ENCODE results near the gene PACSIN1. TPM values are rescaled to one million over a fixed set of nuclear protein-coding genes. Genes with fewer than 3 reads are reported as not detected.

Gene PACSIN1
- total RNA-seq, 3 donors from 2014 or later (not counting 1 experiment from before 2014, with no cell fraction given), result 2.2 to 6.6 (median 3.9) TPM

DNA sequence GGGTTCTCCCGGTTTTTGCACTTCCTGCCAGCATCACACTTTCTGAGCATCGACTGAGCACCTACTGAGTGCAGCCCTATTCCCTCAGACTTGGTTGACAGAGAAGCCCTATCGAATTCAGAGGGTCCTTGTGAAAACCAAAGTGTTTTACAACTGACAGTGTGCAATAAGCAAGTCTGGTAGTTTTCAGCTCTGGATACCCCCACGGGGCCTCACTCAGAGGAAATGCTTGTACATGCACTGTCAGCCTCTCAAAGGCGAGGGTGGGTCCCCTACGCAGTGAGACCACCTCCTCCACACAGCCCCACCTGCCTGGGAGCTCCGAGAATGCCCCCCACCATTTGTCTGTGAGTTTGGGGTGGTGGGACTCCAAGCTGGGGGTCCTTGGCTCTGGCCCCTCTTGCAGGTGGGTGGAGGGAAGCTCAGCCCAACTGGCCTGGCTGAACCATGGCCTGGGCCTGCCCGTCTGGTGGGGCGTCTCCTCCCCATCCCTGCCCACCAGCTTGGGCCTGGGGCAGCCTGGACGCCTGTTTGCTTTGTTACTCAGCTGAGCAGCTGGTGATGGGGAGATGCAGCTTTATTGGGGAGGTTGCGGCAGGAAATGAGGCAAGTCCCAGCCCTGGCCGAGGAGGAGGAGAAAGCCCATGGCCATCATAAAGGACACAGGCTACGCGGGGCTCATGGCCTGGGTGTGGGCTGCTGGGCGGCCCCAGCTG lies 88.6 kb downstream of the PACSIN1 start:
- WGBS (ENCODE audit: insufficient coverage), result 49% methylated on average over 11 of the region's 15 CpGs
- Mint-ChIP-seq H3K4me1 (peaks cover 0 to 13% of the 10 kb centered on the region in 2 donors), H3K9me3 (no peaks in the 10 kb centered on the region), H3K4me3 (no peak overlapping the region), H3K36me3 (no peaks in the 10 kb centered on the region), H3K27me3 (ENCODE audit: low read depth in 2 of 2) (peaks cover 0 to 3% of the 10 kb centered on the region in 2 donors), H3K27ac (no peak overlapping the region)
- TF ChIP-seq, protein P1, sequence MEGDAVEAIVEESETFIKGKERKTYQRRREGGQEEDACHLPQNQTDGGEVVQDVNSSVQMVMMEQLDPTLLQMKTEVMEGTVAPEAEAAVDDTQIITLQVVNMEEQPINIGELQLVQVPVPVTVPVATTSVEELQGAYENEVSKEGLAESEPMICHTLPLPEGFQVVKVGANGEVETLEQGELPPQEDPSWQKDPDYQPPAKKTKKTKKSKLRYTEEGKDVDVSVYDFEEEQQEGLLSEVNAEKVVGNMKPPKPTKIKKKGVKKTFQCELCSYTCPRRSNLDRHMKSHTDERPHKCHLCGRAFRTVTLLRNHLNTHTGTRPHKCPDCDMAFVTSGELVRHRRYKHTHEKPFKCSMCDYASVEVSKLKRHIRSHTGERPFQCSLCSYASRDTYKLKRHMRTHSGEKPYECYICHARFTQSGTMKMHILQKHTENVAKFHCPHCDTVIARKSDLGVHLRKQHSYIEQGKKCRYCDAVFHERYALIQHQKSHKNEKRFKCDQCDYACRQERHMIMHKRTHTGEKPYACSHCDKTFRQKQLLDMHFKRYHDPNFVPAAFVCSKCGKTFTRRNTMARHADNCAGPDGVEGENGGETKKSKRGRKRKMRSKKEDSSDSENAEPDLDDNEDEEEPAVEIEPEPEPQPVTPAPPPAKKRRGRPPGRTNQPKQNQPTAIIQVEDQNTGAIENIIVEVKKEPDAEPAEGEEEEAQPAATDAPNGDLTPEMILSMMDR (IDR thresholded peaks at IDR 0.05), result no peak
- no peaks in the 10 kb centered on the region for H3K9me3 ChIP-seq (ENCODE audit: control insufficient read depth, insufficient read depth, low read length)
- no peaks in the 10 kb centered on the region for H3K27me3 ChIP-seq (ENCODE audit: control insufficient read depth, insufficient read depth, low read length)
- ATAC-seq (no peak), DNase-seq (no peak)
- peaks cover 4% of the 10 kb centered on the region for H3K4me1 ChIP-seq (ENCODE audit: control insufficient read depth, insufficient read depth, low read length)
- no peak overlapping the region for H3K27ac ChIP-seq (ENCODE audit: low read length)
- H3K4me3 ChIP-seq (ENCODE audit: low read length), result no peak overlapping the region
- intact Hi-C loops (cut with micrococcal nuclease), result no loop called here
- no peaks in the 10 kb centered on the region for H3K36me3 ChIP-seq (ENCODE audit: control insufficient read depth, insufficient read depth, low read length)

DNA sequence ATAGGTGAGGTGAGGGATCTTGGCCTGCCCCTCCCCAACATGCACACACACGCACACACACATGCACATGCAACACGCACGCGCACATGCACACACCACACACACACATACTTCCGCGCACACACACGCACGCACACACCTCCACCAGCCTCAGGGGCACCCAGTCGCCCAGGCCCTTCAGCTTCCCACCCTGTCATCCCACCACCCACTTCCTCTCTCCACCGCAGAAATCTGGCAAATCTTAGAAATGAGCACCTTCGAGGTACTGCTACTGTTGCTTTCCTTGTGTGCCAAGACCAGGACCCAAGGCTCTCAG lies 89.1 kb downstream of the PACSIN1 start:
- Mint-ChIP-seq H3K36me3 (no peaks in the 10 kb centered on the region), H3K27ac (no peak overlapping the region), H3K4me3 (no peak overlapping the region), H3K9me3 (no peaks in the 10 kb centered on the region), H3K4me1 (peaks cover 0 to 13% of the 10 kb centered on the region in 2 donors), H3K27me3 (ENCODE audit: low read depth in 2 of 2) (peaks cover 0 to 3% of the 10 kb centered on the region in 2 donors)
- Histone ChIP-seq H3K9me3 (ENCODE audit: control insufficient read depth, insufficient read depth, low read length) (no peaks in the 10 kb centered on the region), H3K4me1 (ENCODE audit: control insufficient read depth, insufficient read depth, low read length) (peaks cover 4% of the 10 kb centered on the region), H3K36me3 (ENCODE audit: control insufficient read depth, insufficient read depth, low read length) (no peaks in the 10 kb centered on the region), H3K27me3 (ENCODE audit: control insufficient read depth, insufficient read depth, low read length) (no peaks in the 10 kb centered on the region), H3K4me3 (ENCODE audit: low read length) (no peak overlapping the region), H3K27ac (ENCODE audit: low read length) (no peak overlapping the region)
- no peak for ATAC-seq
- no peak for DNase-seq
- intact Hi-C loops (cut with micrococcal nuclease), result no loop called here
- 75% methylated on average over 11 of the region's 11 CpGs for WGBS (ENCODE audit: insufficient coverage)
- TF ChIP-seq, protein P1 (IDR thresholded peaks at IDR 0.05), result no peak

DNA sequence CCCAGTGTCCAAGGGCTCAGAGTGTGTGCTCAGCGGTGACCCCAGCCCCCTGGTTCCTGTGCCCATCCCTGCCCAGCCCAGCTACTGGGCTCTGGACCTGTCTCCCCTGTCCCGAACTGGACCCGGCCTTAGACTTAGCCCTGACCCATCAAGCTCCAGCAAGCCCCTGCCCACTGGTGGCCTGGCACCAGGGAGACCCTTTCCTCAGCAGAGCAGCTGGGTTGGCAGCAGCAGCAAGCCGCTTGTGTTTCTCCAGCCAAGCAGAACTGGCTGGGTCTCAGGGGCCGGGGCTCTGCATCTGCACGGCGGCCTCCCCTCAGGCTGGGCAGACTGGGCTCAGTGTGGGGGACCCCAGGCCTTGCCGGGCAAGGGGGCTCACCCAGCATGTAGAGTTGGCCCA lies 89.5 kb downstream of the PACSIN1 start:
- intact Hi-C loops (cut with micrococcal nuclease), result no loop called here
- H3K9me3 ChIP-seq (ENCODE audit: control insufficient read depth, insufficient read depth, low read length), result no peaks in the 10 kb centered on the region
- H3K27me3 Mint-ChIP-seq (ENCODE audit: low read depth in 2 of 2), result peaks cover 0 to 3% of the 10 kb centered on the region in 2 donors
- H3K4me3 Mint-ChIP-seq, result no peak overlapping the region
- 95% methylated on average over 8 of the region's 8 CpGs for WGBS (ENCODE audit: insufficient coverage)
- peaks cover 4% of the 10 kb centered on the region for H3K4me1 ChIP-seq (ENCODE audit: control insufficient read depth, insufficient read depth, low read length)
- DNase-seq (no peak), ATAC-seq (no peak)
- H3K27ac ChIP-seq (ENCODE audit: low read length), result no peak overlapping the region
- H3K27me3 ChIP-seq (ENCODE audit: control insufficient read depth, insufficient read depth, low read length), result no peaks in the 10 kb centered on the region
- H3K36me3 Mint-ChIP-seq, result no peaks in the 10 kb centered on the region
- H3K4me3 ChIP-seq (ENCODE audit: low read length), result no peak overlapping the region
- H3K9me3 Mint-ChIP-seq, result no peaks in the 10 kb centered on the region
- H3K4me1 Mint-ChIP-seq, result peaks cover 0 to 13% of the 10 kb centered on the region in 2 donors
- no peak overlapping the region for H3K27ac Mint-ChIP-seq
- TF ChIP-seq, protein P1 (IDR thresholded peaks at IDR 0.05), result no peak
- H3K36me3 ChIP-seq (ENCODE audit: control insufficient read depth, insufficient read depth, low read length), result no peaks in the 10 kb centered on the region

DNA sequence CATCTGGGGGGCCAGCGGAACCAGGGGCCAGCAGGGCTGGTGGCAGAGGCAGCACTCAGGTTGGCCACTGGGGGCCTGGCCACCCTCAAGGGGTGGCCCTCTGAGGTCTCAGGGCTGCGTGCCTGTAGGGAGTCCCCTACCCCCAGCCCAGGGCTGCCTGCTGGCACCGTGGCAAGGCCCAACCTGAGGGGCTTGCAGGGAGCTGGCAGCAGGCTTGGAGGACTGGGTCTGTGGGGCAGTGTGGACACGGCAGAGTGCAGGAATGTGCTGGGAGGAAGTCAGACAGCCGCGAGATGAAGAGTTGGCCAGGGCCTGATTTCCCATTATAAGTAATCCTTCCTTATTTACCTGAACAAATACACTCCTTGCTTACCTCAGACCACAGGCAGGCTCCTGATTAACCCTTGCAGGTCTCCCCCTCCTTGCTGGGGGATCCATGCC lies 90.2 kb downstream of the PACSIN1 start, which contains the start of gene SPDEF:
TSS of gene SPDEF (minus strand) at position 299 of the 441 bp plus-strand sequence. CDS start 11,874 bp downstream, outside the sequence.
- DNase-seq (no peak), ATAC-seq (no peak)
- TF ChIP-seq, protein P1 (IDR thresholded peaks at IDR 0.05), result no peak
- Histone ChIP-seq H3K27me3 (ENCODE audit: control insufficient read depth, insufficient read depth, low read length) (no peaks in the 10 kb centered on the region), H3K9me3 (ENCODE audit: control insufficient read depth, insufficient read depth, low read length) (no peaks in the 10 kb centered on the region), H3K4me1 (ENCODE audit: control insufficient read depth, insufficient read depth, low read length) (peaks cover 4% of the 10 kb centered on the region), H3K27ac (ENCODE audit: low read length) (no peak within 1 kb of the TSS), H3K4me3 (ENCODE audit: low read length) (no peak within 1 kb of the TSS), H3K36me3 (ENCODE audit: control insufficient read depth, insufficient read depth, low read length) (no peaks in the 10 kb centered on the region)
- Mint-ChIP-seq H3K27me3 (ENCODE audit: low read depth in 2 of 2) (peaks cover 0 to 3% of the 10 kb centered on the region in 2 donors), H3K9me3 (no peaks in the 10 kb centered on the region), H3K4me3 (no peak within 1 kb of the TSS), H3K27ac (no peak within 1 kb of the TSS), H3K36me3 (no peaks in the 10 kb centered on the region), H3K4me1 (peaks cover 0 to 13% of the 10 kb centered on the region in 2 donors)
- WGBS (ENCODE audit: insufficient coverage), result 66% methylated on average over 6 of the region's 6 CpGs
- intact Hi-C loops (cut with micrococcal nuclease), result no loop called here
